NCI-H748 treated with DMSO at 0.1 percent for 48 hours (cell line): ENCODE results near the gene NOP10.
"Not testable (repeated sequence)": the region's sequence is repeated elsewhere in the genome, so short reads cannot be mapped to it uniquely, and the experiment has no call there.

ENCODE experiments used
- DNase-seq: peaks from one replicate; lab custom pipeline; 2025; lab: John Stamatoyannopoulos, UW

NOP10 gene

DNA sequence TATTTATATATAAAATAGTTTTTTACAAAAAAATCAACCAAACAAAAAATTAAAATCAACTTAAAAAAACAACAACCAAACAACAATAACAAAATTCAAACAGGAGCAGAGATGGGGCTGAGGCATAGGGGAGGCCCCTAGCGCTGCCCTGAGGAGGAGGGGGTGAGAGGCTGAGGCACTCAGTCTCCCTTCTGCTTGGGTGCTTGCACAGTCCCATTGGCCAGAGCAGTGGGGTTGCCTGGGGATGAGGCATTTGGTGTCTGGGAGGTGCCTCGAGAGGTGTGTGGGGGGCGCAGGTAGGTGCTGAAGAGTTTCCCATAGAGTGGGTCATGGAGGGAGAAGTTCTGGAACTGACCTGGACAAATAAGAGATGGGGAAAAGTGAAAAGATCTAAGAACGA, 16.0 kb upstream of the NOP10 start:
- no peak for DNase-seq

GRCh38 chr15:34358367-34358766, 15.4 kb upstream of the NOP10 start:
- DNase-seq, result no peak

GRCh38 chr15:34357653-34358052, 14.7 kb upstream of the NOP10 start:
- DNase-seq, result no peak

DNA sequence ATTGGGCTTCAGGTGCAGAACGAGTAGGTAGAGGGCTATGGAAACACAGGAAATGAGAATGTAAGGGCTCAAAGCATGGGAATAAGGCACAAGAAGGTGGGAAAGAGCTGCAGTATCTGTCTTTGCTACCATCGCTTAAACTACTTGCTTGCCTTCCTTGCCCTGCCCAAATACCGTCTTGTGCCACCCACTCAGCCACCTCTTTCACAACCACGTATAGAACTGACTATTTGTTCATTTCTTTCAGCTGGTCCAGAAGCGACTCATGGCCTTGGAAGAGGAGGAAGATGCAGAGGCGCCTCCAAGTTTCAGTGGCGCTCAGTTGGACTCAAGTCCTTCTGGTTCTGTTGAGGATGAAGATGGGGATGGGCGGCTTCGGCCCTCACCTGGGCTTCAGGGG, 12.3 kb upstream of the NOP10 start:
- DNase-seq, result no peak

- DNase-seq, result no peak
Observed at GRCh38 chr15:34354286-34354685, 11.3 kb upstream of the NOP10 start.

- DNase-seq, result no peak
Observed at GRCh38 chr15:34353627-34354026, 10.7 kb upstream of the NOP10 start.

DNA sequence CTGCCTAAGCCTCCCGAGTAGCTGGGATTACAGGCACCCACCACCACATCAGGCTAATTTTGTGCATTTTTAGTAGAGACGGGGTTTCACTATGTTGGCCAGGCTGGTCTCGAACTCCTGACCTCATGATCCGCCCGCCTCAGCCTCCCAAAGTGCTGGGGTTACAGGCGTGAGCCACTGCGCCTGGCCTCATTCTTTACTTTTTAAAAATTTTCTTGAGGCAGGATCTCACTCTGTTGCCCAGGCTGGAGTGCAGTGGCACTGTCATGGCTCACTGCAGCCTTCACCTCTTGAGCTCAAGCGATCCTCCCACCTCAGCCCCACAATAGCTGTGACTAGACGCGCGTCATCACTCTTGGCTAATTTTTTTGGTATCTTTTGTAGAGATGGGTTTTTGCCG, 10.1 kb upstream of the NOP10 start:
- not testable (repeated sequence) for DNase-seq

DNA sequence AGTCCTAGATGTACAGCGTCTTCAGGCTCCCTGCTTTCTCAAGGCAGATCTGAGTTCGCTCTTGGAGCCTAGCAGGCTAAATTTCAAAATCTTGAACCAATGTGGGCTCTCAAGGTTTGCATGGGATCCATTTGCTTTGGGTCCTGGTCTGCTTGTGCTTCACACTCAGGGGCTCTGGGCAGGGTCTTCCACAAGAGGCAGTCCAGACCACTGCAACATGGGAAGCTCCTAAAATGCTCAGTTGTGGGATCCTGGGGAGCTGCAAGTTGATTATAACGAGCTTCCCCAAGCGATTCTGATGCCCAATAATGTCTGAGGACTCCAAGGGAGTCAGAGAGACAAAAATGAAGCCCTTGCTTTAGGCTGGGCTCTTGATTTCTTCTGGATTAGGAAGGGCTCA, 6.8 kb upstream of the NOP10 start:
- DNase-seq, result no peak

- DNase-seq, result no peak
Observed at GRCh38 chr15:34348735-34349300, 5.9 kb upstream of the NOP10 start.

DNA sequence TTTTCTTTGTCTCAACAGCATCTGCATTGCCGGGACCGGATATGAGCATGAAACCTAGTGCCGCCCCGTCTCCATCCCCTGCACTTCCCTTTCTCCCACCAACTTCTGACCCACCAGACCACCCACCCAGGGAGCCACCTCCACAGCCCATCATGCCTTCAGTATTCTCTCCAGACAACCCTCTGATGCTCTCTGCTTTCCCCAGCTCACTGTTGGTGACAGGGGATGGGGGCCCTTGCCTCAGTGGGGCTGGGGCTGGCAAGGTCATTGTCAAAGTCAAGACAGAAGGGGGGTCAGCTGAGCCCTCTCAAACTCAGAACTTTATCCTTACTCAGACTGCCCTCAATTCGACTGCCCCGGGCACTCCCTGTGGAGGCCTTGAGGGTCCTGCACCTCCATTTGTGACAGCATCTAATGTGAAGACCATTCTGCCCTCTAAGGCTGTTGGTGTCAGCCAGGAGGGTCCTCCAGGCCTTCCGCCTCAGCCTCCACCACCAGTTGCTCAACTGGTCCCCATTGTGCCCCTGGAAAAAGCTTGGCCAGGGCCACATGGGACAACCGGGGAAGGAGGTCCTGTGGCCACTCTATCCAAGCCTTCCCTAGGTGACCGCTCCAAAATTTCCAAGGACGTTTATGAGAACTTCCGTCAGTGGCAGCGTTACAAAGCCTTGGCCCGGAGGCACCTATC, 5.2 kb upstream of the NOP10 start:
- DNase-seq, result no peak

GRCh38 chr15:34342213-34342736, 661 bp downstream of the NOP10 start:
- DNase-seq, result not testable (repeated sequence)

DNA sequence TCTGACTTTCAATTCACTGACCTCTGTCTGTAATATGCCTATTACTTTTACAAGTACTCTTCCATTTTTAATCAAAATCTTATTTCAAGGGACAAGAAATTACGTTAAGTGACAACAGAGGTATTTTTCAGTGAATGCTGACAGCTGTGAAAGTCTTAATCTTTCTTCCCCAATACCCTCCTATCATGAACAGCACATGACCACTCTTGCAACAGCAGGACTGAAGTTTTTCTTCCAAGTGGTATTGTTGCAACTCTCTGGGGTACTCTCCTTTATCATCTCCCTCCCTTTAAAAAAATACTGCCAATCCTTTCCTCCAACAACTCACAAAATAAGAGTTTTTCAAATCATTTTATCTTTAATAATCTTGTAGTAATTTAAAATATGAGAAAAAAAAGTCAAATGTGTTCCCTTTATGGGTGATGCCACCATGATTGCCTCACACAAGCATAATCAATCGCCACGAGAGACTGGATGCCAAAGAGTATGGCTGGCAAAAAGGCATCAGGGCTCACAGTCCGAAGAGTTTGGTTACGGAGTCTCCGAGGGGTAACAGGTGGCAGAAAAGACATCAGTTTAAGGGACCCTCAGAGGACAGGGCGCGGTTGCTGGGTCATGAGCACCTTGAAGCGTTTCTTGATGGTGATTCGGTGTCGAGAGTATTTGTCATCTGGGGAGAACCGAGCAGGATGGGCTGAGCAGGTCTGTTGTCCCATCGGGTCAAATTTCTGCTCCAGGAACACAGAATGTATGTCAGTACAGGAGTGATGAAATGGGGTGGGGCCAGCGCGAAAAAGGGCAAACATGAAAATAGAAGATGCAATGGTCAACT, 1.3 kb downstream of the NOP10 start:
- DNase-seq, result no peak

- no peak for DNase-seq
Observed at GRCh38 chr15:34339946-34340345, 3.0 kb downstream of the NOP10 start.

- DNase-seq, result no peak
Observed at GRCh38 chr15:34338347-34338746, 4.6 kb downstream of the NOP10 start.

- DNase-seq, result peak; percentile 62
Observed at GRCh38 chr15:34337557-34338306, 5.2 kb downstream of the NOP10 start, which contains the start of gene SLC12A6. Gene SLC12A6, minus strand, starts transcription at chr15:34337781. Its CDS starts 1,101 bp downstream, at chr15:34336680.

- peak; percentile 32 for DNase-seq
Observed at GRCh38 chr15:34336991-34337556, 5.9 kb downstream of the NOP10 start.

DNA sequence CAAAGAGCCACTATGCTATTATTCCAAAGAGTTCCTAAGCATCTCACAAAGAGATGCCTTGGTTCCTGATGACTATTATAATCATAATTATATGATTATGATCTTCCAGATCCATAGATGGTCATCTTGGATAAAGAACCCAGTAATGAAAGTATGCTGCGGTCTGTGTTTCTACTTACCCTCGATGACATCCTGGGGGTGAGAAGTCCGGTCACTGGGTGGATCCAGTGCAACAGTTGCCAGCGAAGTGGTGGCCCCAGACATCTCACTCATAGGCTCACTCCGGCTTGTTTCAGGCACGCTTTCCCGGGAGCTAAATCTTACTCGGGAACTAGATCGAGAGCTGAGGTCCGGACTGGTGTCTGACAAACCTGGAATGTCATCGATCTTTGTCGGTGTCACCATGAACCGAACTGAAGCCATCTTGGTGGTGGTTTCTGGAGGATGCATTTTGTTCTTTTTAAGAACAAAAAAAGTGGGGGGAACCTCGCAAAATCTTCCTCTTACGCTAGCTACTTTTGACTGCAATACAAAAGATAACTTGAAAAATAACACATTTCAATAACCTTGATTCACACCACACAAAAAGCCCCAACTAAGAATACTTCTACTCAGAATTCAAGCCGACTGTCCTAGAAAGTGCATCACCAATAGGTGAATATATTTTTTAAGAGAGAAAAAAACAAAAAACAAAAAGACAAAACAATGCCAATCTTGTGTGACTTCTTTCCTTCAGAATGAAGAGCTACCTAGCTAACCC, 6.5 kb downstream of the NOP10 start:
- DNase-seq, result no peak

DNA sequence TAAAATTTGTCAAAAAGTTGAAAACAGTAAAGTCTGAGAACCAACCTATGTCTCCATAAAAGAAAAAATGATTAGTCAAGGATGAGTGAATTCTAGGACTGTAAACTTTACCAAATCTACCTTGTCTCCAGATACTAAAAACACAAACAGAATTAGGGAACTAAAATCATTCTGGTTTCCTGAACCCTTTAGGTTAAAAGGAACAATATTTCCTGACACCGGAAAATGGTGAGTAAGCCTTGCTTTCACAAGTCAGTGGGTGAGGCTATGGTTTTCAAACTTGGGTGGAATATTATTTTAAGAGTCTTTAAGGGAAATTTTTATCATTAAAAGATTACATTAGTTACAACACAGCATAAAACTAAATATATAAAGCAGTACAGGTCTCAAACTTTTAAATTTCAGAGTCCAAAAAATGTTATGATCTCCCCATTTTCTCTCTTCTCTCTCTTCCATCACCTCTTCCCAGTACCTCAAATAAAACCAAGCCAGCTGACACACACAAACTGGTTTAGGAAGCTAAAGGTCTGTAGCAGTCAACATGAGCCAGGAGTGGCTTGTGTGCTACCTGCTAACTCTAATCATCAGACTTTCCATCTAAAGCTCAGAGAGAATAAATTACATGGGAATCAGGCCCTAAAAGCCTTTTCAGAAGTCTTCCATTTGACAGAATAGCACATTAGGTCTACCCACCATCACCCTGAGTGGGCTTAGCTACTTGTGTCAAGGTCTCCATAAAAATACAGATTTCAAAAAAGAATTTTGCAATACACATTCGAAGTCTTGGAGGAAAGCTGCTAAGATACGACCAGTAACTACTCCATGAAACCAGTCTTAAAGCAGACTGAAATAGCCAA, 7.5 kb downstream of the NOP10 start:
- no peak for DNase-seq

- DNase-seq, result no peak
Observed at GRCh38 chr15:34334672-34335071, 8.3 kb downstream of the NOP10 start.

- no peak for DNase-seq
Observed at GRCh38 chr15:34332553-34333120, 10.3 kb downstream of the NOP10 start.
